Inflammatory macrophage treated with lipopolysaccharide for 1 hour (primary cell): Measurements from ENCODE around the gene SHISA8.

Source experiments
- DNase-seq, 2 donors: peaks; one replicate each; pipeline ENCODE4 v3.0.0-alpha.2; 2020 to 2022

The SHISA8 gene

DNA sequence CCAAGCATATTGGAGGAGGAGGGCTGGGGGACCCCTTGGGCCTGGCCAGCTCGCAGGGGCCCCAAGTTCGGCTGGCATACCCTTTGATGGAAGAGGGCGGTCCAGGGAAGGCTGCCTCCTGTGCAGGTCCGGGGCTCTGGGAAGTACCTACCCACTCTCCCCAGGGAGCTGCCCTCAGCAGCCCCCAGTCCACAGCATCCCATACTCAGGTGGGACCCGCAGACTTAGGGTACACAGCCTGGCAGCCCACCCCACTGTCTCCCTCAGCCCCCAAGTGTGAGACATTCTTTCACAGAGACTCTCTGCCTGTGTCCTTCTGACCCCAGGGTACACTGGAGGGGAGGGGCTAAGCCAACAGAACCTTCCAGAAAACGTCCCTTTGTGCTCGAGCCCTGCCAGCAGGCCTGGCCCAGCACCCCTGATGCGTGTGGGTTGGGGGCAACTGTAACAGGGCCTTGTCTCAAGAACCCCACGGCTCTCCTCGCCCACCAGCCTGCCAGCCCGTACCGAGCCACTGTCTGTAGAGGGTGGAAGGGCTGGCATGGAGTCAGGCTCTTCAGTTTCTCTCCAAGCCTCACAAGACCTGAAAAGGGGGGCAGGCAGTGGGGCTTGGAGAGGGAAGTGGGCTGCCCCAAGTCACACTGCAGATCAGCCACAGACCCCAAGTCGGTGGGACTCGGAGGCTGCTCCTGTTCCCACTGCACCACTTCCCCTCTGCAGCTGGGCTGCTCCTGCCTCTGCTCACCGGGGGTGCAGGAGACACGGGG lies 18.7 kb upstream of the SHISA8 start:
- no peak for DNase-seq

DNA sequence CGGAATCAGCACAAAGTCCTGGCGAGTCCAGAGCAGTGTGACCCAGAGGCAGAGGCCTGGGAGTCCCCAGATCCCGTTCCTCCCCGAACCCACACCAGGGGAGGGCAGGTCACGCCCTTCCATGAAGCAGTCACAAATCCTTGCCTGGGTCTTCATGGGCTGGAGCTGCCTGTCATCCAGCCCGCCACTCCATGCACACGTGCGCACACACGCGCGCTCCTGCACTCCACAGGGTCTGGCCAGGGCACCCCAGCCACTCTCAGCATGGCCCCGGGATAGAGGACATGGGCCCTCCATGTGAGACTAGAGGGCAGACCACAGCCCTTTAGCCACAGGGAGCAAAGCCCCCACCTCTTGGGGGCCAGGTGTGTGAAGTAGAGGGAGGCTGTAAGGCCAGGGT lies 17.5 kb upstream of the SHISA8 start:
- DNase-seq, result no peak

DNA sequence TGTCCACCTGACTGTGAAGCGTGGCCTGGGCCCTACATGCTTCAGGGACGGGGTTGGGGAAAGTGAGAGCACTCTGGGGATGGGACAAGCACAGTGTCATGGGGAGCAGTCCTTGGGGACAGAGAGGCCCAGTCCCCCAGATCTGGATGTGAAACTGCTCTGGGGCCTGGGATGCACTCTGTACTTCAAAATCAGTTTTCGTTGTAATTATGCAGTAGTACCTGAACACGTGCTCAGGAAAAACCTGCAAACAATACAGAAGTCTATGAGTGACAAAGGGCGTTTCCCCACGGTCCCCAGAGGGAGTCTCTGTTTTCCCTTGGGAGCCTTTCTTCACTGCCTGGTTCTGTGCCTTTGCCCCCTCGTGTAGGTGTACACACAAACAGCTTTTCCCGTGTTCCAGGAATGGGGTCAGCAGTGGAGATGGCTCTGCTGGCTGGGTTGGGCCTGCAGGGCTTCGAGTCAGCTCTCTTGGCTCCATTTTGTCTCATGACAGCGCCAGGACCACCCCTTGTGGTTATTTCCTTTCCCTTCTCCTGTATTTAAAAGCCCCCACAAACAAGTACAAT lies 16.9 kb upstream of the SHISA8 start:
- DNase-seq, result no peak

DNA sequence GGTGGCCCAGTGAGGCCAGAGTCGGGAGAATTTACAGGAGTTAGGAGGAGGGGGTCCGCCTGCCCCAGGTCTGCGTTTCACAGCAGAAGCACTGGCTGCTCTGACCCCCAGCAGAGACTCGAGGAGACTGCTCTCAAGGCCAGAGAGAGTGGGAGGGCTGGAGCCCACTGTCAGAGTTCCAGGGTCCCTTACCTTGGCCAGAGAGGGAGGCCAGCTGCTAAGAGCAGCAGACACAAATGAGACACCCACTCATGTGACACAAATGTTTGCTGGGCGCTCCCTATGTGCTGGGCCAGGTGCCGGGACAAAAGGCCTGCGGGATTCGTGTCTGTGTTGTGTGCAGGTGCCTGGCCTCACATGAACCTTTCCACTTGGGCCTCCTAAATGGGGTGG lies 14.5 kb upstream of the SHISA8 start:
- no peak for DNase-seq

DNA sequence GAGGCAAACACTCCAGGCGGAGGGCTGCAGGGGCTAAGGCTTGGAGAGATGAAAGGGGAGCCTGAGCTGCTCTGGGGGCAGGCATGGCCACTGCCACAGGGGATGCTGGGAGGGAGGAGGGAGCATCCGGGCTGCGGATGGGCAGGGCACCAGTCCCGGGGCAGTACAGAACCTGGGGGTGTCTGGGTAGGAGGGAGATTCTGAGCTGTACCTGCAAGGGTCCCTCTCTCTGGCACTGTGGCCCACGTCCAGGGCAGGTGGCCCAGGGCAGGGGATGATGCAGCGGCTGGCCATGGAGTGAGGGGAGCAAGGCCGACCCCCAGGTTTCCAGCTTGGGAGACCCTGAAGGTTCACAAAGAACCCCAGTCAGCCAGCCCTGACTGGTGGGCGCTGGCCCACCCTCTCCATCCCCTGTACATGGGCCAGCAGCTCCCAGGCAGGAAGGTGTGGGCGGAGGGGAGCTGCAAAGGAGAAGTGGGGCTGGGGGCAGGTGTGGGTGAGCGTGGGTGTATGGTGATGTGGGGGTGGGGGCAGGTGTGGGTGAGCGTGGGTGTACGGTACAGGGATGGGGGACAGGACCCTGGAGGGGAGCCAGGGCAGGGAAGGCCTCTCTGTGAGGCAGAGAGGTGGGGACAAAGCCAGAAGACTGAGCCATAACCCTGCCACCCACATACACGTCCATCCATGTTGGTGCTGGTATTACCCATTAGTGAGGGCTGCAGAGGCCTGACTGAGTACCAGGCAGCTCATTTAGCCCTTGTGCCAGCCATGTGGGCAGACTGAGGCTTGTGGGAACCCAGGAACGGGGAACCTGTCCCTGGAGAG lies 13.9 kb upstream of the SHISA8 start:
- no peak for DNase-seq

DNA sequence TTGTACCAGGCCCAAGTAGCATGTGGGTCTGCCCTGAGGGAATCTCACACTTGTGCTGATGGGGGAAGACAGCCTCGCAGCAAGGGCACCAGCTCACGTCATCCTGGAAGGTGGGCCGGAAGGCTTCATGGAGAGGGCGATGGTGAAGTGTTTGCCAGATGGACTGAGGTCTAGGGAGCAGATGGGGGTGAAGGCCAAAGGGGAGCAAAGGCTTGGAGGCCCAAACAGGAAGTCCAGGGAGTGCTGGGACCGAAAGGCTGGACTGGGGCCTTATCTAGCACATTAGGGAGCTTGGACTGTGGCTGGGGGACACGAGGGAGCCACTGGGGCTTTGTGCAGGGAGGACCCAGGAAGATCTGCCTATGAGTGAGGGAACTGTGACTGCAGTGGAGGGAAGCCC lies 12.9 kb upstream of the SHISA8 start:
- no peak for DNase-seq

DNA sequence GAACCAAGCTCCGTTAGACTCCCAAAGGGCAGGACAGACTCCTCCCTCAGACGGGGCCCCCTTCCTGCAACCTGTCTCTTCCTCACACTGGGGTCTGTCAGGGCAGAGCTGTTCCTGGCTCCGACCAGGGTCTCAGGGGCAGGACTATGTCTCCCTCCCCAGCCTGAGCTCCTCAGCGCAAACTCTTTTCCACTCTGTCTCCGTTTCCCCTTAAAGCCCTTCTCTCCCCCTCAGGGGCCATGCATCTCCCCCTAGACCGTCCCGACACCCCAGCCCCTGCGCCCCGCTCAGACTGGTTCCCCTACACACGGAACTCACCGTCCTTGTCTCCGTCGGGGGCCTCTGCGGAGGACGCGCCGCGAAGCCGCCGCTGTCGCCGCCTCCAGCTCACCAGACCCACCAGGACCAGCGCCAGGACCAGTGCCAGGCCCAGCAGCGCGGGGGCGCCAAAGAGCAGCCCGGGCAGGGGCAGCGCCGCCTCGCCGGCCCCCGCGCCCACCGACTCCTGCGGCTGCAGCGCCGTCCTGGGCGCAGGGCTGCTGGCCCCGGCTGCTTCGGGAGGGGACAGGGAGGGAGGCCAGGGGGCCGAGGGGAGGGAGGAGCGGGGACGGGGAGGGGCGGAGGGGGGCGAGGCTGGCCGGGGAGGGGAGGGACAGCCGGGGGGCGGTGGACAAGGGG lies 11.0 kb upstream of the SHISA8 start:
- peak; percentile 28 to 47 for DNase-seq

DNA sequence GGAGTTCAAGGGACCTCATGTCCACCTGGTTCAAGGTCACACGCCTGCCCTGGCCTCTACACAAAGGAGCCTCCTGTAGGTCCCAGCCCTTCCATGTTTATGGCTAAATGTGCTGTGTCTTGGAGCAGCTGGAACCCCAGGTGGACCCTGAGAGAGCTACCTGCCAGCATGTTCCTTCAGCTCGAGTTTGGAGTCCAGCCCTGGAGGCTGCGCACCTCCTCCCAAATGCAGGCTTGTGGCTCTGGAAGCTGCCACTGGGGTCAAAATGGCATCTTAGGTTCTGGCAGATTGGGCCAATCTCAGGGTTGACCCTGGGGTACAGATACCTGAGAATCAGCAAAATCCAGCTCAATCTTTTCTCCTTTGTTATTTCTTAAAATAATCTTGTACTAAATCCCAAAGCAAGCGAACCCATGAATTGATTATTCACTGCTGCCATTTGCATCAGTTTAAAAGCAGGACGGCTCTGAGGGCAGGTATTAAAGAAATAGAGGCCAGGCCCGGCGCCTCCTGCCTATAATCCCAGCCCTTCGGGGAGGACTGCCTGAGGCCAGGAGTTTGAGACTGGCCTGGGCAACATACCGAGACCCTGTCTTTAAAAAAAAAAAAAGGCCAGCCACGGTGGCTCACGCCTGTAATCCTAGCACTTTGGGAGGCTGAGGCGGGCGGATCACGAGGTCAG lies 8.9 kb upstream of the SHISA8 start:
- DNase-seq, result no peak

DNA sequence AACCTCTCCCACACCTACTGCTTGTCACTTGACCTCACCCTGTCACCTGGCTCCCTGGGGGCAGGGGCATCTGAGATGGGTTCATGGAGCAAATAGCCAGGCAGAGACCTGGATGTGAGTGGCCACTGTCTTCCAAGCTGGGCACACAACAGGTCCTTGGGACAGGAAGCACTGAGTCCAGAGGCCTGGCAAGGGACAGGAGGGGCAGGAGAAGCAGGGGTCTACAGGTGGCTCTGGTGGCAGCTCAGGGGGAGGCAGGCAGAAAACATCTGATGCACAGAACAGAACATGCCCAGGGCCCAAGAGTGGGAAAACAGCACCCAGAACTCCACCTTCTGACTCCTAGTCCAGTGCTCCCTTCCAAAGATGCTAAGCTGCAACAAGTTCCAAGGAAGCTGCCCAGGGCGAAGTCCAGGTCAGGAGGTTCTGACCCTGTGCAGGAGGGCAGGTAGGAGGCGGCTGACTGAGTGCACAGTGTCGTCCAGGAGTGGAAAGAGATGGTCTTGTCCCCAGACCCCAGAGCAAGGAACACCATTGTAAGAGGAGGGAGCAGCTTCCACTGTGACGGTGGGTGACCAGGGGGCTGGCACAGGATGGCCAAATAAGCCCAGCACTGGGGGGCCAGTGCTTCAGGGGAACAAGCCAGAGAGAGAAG lies 8.2 kb upstream of the SHISA8 start:
- DNase-seq, result no peak

DNA sequence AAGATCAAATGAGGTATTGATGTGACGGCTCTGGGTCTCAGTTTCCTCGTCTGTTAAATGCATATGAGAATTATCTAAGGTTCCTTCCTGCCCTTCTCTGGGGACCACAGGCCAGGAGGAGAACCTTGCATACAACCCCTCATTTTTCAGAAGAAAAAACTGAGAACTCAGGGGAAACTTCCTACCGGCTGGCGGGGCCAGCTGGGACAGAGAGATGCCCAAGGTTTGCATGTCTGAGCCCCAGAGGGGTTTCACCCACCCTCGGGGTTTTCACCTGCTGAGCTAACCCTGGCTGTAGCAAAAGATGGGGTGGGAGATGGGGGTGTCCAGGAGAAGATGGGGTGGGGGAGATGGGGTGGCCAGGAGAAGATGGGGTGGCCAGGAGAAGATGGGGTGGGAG lies 7.5 kb upstream of the SHISA8 start:
- DNase-seq, result no peak

DNA sequence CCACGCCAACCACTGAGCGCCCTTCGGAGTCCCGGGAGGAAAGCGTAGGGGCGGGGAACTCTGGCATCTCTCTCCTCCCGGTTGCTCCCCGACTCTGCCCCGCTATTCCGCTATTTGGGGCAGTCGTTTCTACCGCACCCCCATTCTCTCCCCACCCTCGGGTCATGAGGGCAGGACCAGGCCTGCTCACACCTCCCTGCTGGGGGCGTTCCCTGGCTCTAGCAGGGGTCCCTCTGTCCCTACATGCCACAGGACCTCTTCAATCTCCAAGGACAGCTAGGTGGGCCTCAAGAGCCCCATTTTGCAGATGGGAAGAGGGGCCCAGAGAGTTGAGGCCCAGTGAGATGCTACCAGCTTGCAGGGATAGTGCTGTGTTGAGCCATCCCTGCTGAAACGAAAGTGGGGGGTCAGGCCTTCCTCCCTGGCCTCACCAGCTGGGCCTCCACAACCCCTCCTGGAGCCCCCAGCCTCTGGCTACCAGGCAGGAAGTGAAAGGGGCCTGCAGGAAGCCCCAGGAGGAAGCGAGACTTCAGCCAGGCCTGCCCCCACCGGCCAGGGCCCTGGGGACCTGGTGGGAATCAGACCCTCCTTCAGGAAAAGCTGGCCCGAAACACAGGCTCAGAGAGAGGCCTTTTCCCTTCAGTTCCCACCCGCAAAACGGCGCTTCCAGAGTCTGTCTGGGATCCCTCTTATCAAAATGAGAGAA lies 5.5 kb upstream of the SHISA8 start:
- no peak for DNase-seq

DNA sequence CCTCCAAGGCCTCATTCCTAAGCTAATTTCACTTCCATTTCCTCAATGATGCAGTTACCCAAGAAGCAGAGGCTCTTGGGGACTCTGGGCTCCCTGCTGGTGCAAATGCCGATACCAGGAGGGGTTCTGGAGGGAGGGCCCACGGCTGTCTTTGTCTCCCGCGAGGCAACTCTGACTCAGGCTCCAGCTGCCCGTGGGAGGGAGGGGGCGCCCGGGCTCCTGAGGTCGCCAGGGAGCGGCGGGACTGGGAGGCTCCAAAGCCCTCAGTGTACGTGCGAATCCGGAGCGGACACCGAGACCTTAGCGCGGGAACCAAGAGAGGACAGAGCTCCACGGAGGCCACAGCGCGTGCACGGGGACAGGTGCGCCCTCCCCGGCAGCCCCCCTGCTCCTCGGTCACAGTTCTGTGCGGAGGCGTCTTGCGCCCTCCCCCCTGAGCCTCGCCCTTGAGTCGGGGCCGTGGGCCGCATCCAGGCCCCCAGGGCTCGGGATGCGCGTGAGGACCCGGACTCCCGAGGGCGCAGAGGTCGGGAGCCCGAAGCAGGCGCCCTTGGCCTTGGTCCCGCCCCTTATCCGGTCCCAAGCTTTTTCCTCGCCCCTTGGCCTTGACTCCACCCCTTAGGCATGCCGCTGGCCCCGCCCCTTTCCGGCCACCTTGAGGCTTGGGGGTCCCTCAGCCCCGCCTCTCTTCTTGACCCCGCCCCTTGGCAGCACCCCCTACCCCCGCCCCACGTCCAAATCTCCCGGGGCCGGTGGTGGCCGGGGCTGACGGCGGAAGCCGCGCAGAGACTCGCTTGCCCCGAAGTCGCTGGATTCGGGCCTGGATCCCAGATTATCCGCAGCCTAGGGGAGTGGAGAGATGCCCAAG lies 4.7 kb upstream of the SHISA8 start:
- peak; percentile 79 to 87 for DNase-seq

DNA sequence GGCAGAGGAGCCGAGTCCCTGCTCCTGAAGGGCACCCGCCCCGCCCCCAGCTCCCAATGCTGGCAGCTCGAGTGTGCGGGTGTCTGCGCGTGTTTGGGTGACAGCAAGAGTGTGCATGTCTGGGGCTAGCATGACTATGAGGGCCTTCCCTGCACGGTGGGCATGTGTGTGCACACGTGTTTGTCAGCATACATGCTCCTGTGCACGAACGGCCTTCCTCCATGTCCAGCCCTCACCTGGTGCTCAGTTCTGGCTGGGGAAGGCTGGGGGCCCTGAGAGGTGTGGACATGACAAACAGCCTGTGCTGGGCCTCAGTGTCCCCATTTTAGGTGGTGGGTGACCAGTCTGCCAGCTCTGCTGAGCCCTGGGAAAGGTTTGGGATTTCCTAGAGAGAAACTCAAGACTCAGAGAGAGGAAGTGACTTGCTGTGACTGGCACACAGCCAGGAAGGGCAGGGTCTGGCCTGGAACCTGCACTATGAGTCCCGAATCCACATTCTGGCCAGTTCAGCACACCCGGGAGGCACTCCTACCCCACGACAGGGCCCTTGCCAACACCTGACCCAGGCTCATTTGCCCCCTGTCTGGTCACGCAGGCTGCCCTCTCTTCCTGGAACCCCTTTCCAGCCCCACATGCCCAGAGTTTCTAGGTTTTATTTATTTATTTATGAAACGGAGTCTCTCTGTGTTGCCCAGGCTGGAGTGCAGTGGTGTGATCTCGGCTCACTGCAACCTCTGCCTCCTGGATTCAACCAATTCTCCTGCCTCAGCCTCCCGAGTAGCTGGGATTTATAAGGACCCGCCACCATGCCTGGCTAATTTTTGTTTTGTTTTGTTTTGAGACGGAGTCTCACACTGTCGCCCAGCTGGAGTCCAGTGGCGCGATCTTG lies 3.3 kb upstream of the SHISA8 start:
- peak; percentile 81 to 82 for DNase-seq

DNA sequence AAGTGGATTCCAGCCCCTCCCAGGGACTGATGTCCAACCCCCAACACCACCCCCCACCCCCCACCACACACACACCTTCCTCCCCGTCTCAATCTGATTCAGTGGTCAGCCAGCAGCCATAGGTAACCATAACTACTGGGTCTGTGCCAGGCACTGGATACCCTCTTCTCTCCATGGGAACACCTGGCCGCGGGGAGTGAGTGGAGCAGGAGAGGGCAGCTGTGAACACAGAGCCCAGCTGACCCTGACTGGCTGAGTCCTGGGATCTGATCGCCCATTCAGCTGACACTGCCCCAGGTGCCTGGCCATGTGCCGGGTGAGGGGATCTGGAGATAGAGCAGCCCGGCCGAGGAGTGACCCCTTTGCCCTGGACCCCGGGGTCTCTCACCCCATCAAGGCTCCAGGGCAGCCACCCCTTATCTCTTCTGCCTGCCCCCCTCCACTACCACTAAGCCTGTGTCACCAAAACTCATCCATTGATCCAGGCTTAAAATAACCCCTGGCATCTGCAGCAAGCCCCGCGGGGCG lies 2.6 kb upstream of the SHISA8 start:
- no peak for DNase-seq

DNA sequence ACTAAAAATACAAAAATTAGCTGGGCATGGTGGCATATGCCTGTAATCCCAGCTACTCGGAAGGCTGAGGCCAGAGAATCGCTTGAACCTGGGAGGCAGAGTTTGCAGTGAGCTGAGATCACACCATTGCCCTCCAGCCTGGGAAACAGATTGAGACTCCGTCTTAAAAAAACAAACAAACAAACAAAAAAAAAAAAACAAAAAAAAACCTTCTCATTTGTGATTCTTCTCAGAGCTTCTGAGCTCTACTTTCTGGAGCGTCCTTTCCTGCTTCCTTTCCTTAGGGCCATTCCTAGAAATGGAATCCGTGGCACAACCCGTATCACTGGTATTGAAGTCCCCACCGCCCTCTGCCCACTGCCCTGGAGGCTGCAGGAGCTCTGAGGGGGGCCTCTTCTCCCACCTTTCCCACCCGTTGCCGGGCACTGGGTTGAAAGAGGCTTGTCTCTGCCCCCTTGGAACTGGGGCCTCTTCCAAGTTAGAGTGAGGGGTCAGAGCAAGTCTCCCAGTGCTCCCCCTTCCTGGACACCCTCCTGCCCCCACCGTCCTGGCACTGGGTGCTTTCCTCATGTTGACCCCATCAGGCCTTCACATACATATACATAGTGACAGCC lies 2.0 kb upstream of the SHISA8 start:
- no peak for DNase-seq

DNA sequence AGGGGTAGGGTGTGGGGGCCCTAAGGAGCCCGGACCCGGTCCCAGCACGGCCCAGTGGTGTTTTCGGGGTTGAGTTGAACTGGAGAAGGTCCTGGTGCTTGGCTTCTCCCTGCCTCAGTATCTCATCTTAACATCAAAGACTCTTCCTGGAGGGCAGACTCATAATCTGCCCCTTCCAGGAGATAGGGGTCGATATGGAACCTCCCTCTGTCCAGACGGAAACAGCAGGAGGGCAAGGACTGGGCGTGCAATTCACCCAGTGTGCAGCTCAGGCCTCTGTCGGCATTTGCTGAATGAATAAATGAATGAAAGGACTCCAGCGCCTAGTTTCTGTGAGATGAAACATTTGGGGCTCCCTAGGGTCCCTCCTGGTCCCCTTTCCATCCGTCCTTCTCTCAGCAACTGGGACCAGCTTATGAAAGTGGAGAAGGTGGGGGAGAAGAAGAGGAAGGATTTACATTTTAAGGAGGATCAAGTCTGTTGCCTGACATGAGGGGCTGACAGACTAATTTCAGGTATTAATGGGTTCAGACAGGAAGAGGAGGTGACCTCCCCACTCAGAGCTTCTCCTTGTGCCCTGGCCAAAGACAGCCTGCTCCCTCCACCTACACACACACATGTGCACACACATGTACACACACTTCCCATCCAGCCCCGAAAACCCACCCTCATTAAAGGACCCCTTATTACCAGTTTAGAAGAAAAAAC lies 1.1 kb upstream of the SHISA8 start:
- DNase-seq, result no peak

DNA sequence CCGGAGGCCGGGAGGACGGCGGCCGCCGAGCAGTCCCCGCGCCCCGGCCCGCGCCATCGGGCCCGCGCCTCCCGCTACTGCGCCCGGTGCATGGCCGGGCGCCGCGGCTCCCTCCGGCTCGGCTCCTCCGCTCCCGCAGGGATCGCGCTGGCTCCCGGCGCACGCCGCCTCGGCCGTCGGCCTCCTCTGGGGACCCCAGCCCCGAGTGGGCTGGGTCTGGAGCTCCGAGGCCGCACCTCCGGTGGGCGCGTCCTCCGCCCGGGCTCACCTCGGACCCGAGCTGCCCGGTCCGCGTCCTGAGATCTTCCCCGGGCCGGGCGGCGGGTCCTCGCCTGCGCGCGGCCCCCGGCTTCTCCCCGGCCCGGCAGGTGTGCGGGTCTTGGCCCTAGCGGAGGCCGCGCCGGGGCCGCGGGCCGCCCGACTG lies 251 bp downstream of the SHISA8 start:
- DNase-seq, result no peak
